Stimulated activated CD8-positive, alpha-beta memory T cell treated with anti-CD3 and anti-CD28 coated beads, Interleukin-7, amount 100 ng/mL, for 1 hour (primary cell): Measurements from ENCODE around the gene PPP1R14B.
A peak's percentile ranks its signal among the peaks of the same experiment; 100 is the strongest.

ENCODE experiments used
- DNase-seq, 2 donors: peaks; one replicate each; pipeline ENCODE4 v3.0.0-alpha.2; 2020; ENCODE audit warnings: low read depth in 2 of 2

The PPP1R14B gene

DNA sequence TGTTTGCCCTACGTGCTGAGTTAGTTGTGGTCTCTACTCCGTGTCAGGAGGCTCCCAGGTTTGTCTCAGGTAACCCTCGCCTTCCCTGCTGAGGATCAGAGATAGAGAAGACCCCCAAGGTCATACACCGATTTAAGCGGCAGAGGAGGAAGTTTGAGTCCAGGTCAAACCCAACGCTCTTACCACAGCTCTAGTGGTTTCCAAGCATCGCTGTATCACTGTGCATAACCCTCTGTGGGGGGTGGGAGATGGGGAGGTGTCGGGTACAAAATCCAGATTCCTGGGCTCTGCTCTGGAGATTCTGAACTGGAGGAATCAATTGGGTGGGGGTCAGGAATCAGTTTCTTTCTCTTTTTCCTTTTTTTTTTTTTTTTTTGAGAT lies 15.8 kb downstream of the PPP1R14B start:
- no peak for DNase-seq

GRCh38 chr11:64230171-64230984 lies 16.4 kb downstream of the PPP1R14B start, which contains the start of gene DNAJC4:
Gene DNAJC4, plus strand, starts transcription at chr11:64230548. Its CDS starts 307 bp downstream, at chr11:64230855.
- peak in 1 of 2 donors; percentile 71 for DNase-seq

- DNase-seq, result no peak
Measured at GRCh38 chr11:64229744-64230170, 17.0 kb downstream of the PPP1R14B start.

DNA sequence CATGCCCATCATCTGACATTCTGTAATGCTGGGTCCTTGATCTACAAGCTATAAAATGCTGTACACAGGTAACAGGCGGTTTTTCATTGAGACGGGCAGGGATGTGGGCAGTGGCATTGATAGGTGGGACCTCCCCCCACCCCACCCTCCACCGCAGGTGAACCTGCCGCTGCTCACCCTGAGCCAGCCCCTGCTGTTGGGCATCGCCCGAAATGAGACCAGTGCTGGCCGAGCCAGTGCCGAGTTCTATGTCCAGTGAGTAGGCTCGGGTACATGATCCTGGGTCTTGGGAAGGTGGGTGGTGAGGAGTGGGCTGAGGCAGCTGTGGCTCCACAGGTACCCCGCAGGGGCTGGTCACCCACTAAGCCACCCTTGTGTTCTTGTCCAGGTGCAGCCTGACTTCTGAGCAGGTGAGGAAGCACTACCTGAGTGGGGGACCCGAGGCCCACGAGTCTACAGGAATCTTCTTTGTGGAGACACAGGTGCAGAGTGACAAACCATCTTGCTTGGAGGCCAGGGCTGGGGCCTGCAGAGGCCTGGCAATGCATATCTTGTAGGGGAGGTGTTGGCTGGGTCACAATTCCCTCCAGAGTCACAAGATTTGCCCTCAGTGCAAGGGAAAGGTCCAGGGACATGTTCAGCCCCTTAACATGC lies 17.5 kb downstream of the PPP1R14B start:
- no peak for DNase-seq

DNA sequence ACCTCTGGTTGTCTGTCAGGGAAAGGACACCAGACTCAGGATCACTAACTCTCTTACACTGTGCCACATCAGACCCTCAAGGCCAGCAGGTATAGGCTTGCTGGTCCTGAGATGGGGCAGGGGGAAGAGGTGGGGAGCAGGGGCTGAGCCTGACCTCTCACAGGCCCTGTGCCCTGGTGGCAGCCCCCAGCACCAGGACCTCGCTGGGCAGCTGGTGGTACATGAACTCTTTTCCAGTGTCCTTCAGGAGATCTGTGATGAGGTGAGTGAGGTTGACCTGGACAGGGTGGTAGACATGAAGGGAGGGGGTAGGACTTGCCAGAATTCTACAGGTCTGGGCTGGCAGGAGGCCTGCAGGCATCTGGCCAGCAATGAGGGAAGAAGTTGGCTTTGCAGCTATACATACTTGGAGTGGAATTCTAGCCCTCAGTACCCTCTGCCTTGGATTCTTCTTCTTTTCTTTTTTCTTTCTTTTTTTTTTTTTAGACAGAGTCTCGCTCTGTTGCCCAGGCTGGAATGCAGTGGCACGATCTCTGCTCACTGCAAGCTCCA lies 19.3 kb downstream of the PPP1R14B start:
- DNase-seq, result no peak

- no peak for DNase-seq
Measured at GRCh38 chr11:64226507-64227051, 20.2 kb downstream of the PPP1R14B start.

- peak; percentile 86 to 89 for DNase-seq
Measured at GRCh38 chr11:64225608-64226506, 20.9 kb downstream of the PPP1R14B start, which contains the start of the genes NUDT22 and TRPT1. Gene NUDT22, plus strand, starts transcription at chr11:64226274. Its CDS starts 379 bp downstream, at chr11:64226653. Gene TRPT1, minus strand, starts transcription at chr11:64226186. Its CDS starts 326 bp downstream, at chr11:64225860.

- no peak for DNase-seq
Measured at GRCh38 chr11:64224891-64225607, 21.7 kb downstream of the PPP1R14B start.

- DNase-seq, result no peak
Measured at GRCh38 chr11:64224151-64224890, 22.4 kb downstream of the PPP1R14B start.

GRCh38 chr11:64223001-64223651 lies 23.6 kb downstream of the PPP1R14B start:
- DNase-seq, result no peak

DNA sequence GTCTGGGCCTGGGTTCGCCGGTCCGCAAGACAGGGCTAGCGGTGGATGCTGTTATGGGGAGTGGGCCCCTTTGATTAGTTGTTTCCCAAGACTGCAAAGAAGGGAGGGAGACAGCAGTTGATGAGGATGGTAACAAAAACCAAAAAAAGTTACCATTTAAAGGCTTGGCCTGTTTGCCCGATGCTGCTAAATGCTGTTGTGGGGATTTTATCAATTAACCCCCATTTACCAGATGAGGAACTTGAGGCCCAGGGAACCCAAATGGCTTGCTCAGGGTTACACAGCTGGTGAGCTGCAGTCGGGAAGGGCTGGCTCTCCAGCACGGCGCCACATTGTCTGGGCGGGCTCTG lies 24.1 kb downstream of the PPP1R14B start:
- no peak for DNase-seq

DNA sequence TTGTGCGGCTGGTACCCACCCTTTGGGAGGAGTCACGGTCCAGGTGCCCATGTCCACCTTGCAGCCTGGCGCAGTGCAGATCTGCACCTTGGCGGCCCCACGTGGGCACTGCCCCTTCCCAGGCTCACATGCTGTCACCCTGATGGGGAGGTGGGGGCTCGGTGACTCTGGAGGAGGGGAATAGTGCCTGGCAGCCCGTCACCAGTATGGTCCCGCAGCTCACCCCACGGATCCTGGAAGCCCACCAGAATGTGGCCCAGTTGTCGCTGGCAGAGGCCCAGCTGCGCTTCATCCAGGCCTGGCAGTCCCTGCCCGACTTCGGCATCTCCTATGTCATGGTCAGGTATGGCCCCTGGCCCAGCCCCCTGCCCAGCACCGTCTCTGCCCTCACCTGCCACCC lies 25.9 kb downstream of the PPP1R14B start:
- no peak for DNase-seq

DNA sequence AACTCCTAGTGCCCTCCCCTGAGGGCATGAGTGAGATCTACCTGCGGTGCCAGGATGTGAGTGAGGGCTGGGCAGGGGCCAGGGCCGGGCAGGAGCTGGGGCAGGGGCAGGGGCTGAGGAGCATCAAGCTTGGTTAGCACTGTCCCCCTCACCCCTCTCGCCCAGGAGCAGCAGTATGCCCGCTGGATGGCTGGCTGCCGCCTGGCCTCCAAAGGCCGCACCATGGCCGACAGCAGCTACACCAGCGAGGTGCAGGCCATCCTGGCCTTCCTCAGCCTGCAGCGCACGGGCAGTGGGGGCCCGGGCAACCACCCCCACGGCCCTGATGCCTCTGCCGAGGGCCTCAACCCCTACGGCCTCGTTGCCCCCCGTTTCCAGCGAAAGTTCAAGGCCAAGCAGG lies 26.5 kb downstream of the PPP1R14B start:
- DNase-seq, result no peak

- no peak for DNase-seq
Measured at GRCh38 chr11:64219755-64220154, 27.0 kb downstream of the PPP1R14B start.

DNA sequence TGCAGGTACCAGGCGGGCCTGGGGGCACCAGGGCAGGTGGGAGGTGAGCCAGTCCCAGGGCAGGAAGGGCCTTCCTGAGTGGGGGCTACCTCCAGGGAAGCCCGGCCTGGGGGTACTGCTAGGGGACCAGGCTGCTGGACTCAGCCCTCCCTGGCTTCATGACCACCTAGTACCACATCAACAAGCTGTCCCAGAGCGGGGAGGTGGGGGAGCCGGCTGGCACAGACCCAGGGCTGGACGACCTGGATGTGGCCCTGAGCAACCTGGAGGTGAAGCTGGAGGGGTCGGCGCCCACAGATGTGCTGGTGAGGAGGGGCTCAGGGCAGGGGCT lies 27.4 kb downstream of the PPP1R14B start:
- no peak for DNase-seq

DNA sequence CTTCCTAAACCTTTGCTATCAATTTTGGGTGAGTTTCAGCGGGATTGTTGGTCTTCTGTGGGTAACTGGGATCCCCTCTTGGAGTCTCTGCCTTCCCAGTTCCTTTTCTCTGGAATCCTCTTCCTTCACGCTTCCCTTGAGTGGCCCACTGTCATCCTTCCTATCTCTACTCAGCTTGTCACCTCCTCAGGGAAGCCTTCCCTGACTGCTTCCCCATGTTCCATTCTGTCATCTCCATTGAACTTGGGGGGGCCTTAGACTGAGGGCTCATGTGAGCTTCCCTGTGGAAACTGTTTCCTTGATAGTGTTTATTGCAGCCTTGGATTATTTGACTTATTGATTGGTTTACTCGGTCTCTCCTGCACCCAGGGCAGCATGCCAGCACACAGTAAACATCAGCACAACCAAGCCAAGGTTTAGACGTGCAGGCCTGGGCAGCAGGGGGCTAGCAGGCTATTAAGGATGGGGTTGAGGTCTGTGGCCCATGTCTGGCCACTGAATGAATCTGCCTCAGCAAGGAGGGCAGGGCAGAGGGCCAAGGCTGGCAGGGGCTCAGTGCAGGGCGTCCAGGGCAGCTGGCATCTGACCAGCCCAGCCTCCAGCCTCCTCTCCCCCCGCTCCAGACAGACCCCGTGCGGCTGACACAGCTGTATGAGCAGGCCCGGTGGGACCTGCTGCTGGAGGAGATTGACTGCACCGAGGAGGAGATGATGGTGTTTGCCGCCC lies 28.0 kb downstream of the PPP1R14B start:
- no peak for DNase-seq

GRCh38 chr11:64216879-64217278 lies 29.9 kb downstream of the PPP1R14B start:
- DNase-seq, result no peak

DNA sequence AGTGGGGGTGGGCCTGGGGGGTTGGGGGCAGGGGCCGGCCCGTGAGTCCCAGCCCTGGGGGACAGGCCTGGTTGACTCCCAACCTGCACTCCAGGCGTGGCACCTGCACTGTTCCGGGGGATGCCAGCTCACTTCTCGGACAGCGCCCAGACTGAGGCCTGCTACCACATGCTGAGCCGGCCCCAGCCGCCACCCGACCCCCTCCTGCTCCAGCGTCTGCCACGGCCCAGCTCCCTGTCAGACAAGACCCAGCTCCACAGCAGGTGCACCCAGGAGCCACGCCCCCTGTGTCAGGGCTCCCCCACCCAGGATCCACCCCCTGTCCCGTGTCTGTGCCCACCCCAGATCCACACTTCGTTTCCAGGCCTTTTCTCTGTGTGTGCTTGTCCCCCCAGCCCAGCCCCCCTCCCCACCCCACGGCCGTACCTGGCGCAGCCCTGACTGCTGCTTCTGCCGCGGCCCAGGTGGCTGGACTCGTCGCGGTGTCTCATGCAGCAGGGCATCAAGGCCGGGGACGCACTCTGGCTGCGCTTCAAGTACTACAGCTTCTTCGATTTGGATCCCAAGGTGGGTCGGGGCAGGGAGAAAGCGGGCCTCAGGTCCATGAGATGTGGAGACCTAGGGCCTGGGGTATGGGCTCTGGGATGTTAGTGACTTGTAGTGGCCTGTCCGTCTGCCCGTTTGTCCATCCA lies 35.4 kb downstream of the PPP1R14B start:
- no peak for DNase-seq
